SK-N-MC (cell line): ENCODE results near the gene MBOAT7.
"Not testable (repeated sequence)": the region's sequence is repeated elsewhere in the genome, so short reads cannot be mapped to it uniquely, and the experiment has no call there.

ENCODE experiments used
- EZH2 ChIP-seq: fragments of 200-600 bp; sonication (generic); IDR thresholded peaks from one replicate; pipeline ENCODE4 v1.6.1; 2017; ENCODE audit warnings: antibody characterized with exemption
- FOXP2 ChIP-seq: optimal IDR thresholded peaks from 2 replicates; pipeline ENCODE3; 2011; ENCODE audit warnings: mild to moderate bottlenecking, moderate library complexity; ENCODE audit not compliant: insufficient read depth; ENCODE audit errors: extremely low read length, control extremely low read depth
- POLR2AphosphoS5 ChIP-seq: IDR thresholded peaks from 2 replicates; pipeline ENCODE4 v1.6.1; 2012; ENCODE audit warnings: mild to moderate bottlenecking, low read depth, low read length, borderline replicate concordance

- TF ChIP-seq POLR2AphosphoS5: 0 out of 2 replicates have a peak, but pooled peaks have one; percentile 6
- TF ChIP-seq EZH2, FOXP2: not testable (repeated sequence)
These were observed 17.8 kb upstream of the MBOAT7 start for GRCh38 chr19:54207193-54207592.
